ENCODE measurements around the gene MT1M. TPM values are rescaled to one million over a fixed set of nuclear protein-coding genes. Genes with fewer than 3 reads are reported as not detected.
A peak's percentile ranks its signal among the peaks of the same experiment; 100 is the strongest.
"Not testable (repeated sequence)": the region's sequence is repeated elsewhere in the genome, so short reads cannot be mapped to it uniquely, and the experiment has no call there.

MT1M gene
- total RNA-seq, 2 donors from 2014 or later: 23.2 to 53.6 TPM

DNA sequence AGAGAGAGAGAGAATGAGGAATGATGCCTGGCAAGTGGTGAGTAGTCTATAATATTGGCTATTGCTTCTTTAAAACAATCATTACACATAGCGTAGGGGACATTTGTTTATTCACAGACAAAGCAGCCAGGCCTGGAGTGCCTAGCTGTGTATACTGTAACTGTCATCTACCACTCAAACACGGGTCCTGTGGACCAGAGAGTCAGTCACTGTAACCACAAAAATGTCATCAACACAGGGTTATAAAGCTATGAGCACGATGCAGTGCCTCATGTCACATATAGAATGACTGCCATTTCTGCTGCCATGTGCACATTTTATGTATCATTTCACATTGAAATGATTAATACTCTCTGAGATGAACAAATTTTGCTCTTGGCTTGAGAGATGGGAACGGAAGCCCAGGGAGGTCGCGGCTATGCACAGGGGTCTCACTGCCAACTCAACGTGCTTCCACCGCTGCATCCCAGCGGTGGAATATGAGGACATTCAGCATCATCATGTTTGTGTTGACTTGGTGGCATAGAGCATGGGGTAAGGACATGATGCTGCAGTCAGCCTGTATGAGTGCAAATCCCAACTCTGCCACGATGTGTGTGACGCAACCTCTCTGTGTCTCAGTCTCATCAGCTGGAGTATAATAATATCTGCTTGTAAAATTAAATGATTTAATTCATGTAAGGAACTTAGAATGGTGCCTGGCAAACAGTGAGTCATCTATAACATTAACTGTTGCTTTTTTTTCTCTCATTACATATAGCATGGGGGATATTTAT, 40.5 kb downstream of the MT1M start:
- ATAC-seq (ENCODE audit: insufficient number of reproducible peaks, low FRiP score, low read depth) (no peak), DNase-seq (ENCODE audit: low spot score) (no peak)
- no peaks in the 10 kb centered on the region for H3K36me3 ChIP-seq
- peaks cover 22% of the 10 kb centered on the region for H3K27me3 ChIP-seq (replicated peaks; ENCODE audit: insufficient read depth)
- no peak overlapping the region for H3K4me3 ChIP-seq
- TF ChIP-seq, protein P1, sequence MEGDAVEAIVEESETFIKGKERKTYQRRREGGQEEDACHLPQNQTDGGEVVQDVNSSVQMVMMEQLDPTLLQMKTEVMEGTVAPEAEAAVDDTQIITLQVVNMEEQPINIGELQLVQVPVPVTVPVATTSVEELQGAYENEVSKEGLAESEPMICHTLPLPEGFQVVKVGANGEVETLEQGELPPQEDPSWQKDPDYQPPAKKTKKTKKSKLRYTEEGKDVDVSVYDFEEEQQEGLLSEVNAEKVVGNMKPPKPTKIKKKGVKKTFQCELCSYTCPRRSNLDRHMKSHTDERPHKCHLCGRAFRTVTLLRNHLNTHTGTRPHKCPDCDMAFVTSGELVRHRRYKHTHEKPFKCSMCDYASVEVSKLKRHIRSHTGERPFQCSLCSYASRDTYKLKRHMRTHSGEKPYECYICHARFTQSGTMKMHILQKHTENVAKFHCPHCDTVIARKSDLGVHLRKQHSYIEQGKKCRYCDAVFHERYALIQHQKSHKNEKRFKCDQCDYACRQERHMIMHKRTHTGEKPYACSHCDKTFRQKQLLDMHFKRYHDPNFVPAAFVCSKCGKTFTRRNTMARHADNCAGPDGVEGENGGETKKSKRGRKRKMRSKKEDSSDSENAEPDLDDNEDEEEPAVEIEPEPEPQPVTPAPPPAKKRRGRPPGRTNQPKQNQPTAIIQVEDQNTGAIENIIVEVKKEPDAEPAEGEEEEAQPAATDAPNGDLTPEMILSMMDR (IDR thresholded peaks at IDR 0.05): no peak
- no peaks in the 10 kb centered on the region for H3K9me3 ChIP-seq
- peaks cover 5 to 21% of the 10 kb centered on the region in 2 donors for H3K4me1 ChIP-seq (ENCODE audit: control insufficient read depth in 1 of 2, low read depth in 2 of 2)
- no peak overlapping the region for H3K27ac ChIP-seq

DNA sequence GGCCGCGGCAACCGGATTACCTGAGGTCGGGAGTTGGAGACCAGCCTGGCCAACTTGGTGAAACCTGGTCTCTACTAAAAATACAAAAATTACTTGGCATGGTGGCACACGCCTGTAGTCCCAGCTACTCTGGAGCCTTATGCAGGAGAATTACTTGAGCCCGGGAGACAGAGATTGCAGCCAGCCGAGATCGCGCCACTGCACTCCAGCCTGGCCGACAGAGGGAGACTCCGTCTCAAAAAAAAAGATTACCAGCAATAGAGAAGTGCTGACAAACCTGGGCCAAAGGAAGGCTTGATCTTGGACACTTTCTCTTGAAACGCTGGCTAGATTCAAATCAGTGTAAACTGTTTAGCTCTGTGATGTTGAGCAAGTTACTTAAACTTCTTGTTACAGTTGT, 41.5 kb downstream of the MT1M start:
- no peak overlapping the region for H3K4me3 ChIP-seq
- TF ChIP-seq, protein P1 (IDR thresholded peaks at IDR 0.05): peak; percentile 61
- H3K27ac ChIP-seq: no peak overlapping the region
- peaks cover 16% of the 10 kb centered on the region for H3K27me3 ChIP-seq (replicated peaks; ENCODE audit: insufficient read depth)
- H3K9me3 ChIP-seq: no peaks in the 10 kb centered on the region
- no peak for ATAC-seq (ENCODE audit: insufficient number of reproducible peaks, low FRiP score, low read depth)
- DNase-seq (ENCODE audit: low spot score): no peak
- peaks cover 4 to 17% of the 10 kb centered on the region in 2 donors for H3K4me1 ChIP-seq (ENCODE audit: control insufficient read depth in 1 of 2, low read depth in 2 of 2)
- H3K36me3 ChIP-seq: no peaks in the 10 kb centered on the region

GRCh38 chr16:56674570-56674969, 42.1 kb downstream of the MT1M start:
- not testable (repeated sequence) for H3K4me3 ChIP-seq; H3K36me3 ChIP-seq; H3K9me3 ChIP-seq; ATAC-seq (ENCODE audit: insufficient number of reproducible peaks, low FRiP score, low read depth); DNase-seq (ENCODE audit: low spot score); H3K27ac ChIP-seq
- H3K27me3 ChIP-seq (replicated peaks; ENCODE audit: insufficient read depth): peaks cover 15% of the 10 kb centered on the region
- H3K4me1 ChIP-seq (ENCODE audit: control insufficient read depth in 1 of 2, low read depth in 2 of 2): peaks cover 4 to 12% of the 10 kb centered on the region in 2 donors

DNA sequence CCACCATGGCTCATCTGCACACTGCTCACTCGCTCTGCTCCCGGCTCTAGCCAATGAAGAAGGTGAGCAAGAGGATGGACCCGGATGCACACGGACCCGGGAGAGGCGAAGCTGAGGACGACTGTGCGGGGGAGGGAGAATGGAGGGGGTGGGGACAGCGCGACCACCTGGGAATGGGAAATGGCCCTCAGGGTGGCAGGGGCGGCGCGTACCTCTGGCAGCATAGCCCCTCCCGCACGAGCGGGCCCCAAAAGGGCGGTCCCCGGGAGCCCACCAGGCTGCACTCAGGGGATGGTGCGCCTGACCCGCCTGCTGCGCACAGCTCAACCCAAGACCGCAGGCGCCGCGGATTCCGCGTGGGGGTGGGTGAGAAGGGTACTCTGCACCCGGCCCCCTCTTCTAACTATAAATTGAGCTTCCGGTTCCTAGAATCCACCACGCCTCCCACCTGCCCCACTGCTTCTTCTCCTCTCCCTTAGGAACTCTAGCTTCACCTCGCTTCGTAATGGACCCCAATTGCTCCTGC, 43.3 kb downstream of the MT1M start:
- Histone ChIP-seq H3K4me1 (ENCODE audit: control insufficient read depth in 1 of 2, low read depth in 2 of 2) (peaks cover 4 to 8% of the 10 kb centered on the region in 2 donors), H3K27me3 (replicated peaks; ENCODE audit: insufficient read depth) (peaks cover 9% of the 10 kb centered on the region), H3K36me3 (no peaks in the 10 kb centered on the region), H3K4me3 (peak overlapping the region; percentile 59), H3K27ac (no peak overlapping the region), H3K9me3 (no peaks in the 10 kb centered on the region)
- ATAC-seq (ENCODE audit: insufficient number of reproducible peaks, low FRiP score, low read depth) (no peak), DNase-seq (ENCODE audit: low spot score) (no peak)
- TF ChIP-seq, protein P1 (IDR thresholded peaks at IDR 0.05): no peak

- no peak overlapping the region for H3K27ac ChIP-seq
- peaks cover 9% of the 10 kb centered on the region for H3K27me3 ChIP-seq (replicated peaks; ENCODE audit: insufficient read depth)
- DNase-seq (ENCODE audit: low spot score): no peak
- H3K4me1 ChIP-seq (ENCODE audit: control insufficient read depth in 1 of 2, low read depth in 2 of 2): peaks cover 6 to 16% of the 10 kb centered on the region in 2 donors
- TF ChIP-seq, protein P1 (IDR thresholded peaks at IDR 0.05): no peak
- no peaks in the 10 kb centered on the region for H3K9me3 ChIP-seq
- no peaks in the 10 kb centered on the region for H3K36me3 ChIP-seq
- ATAC-seq (ENCODE audit: insufficient number of reproducible peaks, low FRiP score, low read depth): no peak
- H3K4me3 ChIP-seq: no peak overlapping the region
Observed at GRCh38 chr16:56677474-56677873, 45.0 kb downstream of the MT1M start.
